Panc1 (cell line): ENCODE results near the gene NOTO. TPM values are rescaled to one million over a fixed set of nuclear protein-coding genes. Genes with fewer than 3 reads are reported as not detected.
"Not testable (repeated sequence)": the region's sequence is repeated elsewhere in the genome, so short reads cannot be mapped to it uniquely, and the experiment has no call there.

Experiments used
- ATAC-seq: fragments of 200-7000 bp; cut with Tn5 transposase; 2 replicates; pipeline ENCODE4 v1.9.1; 2020; ENCODE audit warnings: mild to moderate bottlenecking, moderate library complexity
- BruUV-seq: library from RNA; stranded (reverse); fragments of 400-500 nt; replicated peaks from 2 replicates; lab custom pipeline; 2021; lab: Mats Ljungman, UMichigan
- CTCF ChIA-PET: fragments of 300-600 bp; sonication (Branson Sonifier 250); formaldehyde crosslinking; loops from one replicate; lab custom pipeline; 2022; ENCODE audit warnings: antibody characterized with exemption; lab: Charles Lee
- POLR2A ChIA-PET: fragments of 300-600 bp; sonication (Branson Sonifier 250); formaldehyde crosslinking; loops from one replicate; lab custom pipeline; 2022; ENCODE audit warnings: antibody characterized with exemption; lab: Charles Lee
- DNase-seq: peaks from one replicate; pipeline ENCODE4 v3.0.0-alpha.2; 2010; ENCODE audit warnings: low read depth, low spot score
- H3K27ac ChIP-seq: 2 replicates; pipeline ENCODE4 v1.5.1; 2011; ENCODE audit warnings: mild to moderate bottlenecking, low read length, inconsistent platforms
- H3K27me3 ChIP-seq: fragments of 200-500 bp; sonication (Bioruptor generic); 2 replicates; pipeline ENCODE4 v1.6.0; 2014; ENCODE audit warnings: low read length, inconsistent platforms; ENCODE audit not compliant: control insufficient read depth, insufficient read depth
- H3K36me3 ChIP-seq: fragments of 200-500 bp; sonication (Bioruptor generic); 2 replicates; pipeline ENCODE4 v1.5.1; 2014; ENCODE audit warnings: inconsistent platforms, mild to moderate bottlenecking, low read length, moderate library complexity; ENCODE audit not compliant: control insufficient read depth, insufficient read depth
- H3K4me1 ChIP-seq: 2 replicates; pipeline ENCODE4 v1.5.1; 2011; ENCODE audit warnings: inconsistent platforms, mild to moderate bottlenecking, low read length, moderate library complexity; ENCODE audit not compliant: control insufficient read depth, insufficient read depth
- H3K4me3 ChIP-seq, 2 experiments: 2 replicates each; pipeline ENCODE4 v1.5.1; 2011 to 2012; ENCODE audit warnings: low read depth in 2 of 2, low read length in 2 of 2, mild to moderate bottlenecking in 2 of 2, inconsistent platforms in 1 of 2, moderate library complexity in 1 of 2
- H3K9me3 ChIP-seq: fragments of 200-500 bp; sonication (Bioruptor generic); 2 replicates; pipeline ENCODE4 v1.5.1; 2014; ENCODE audit warnings: low read depth, mild to moderate bottlenecking, inconsistent platforms, low read length, moderate library complexity; ENCODE audit not compliant: control insufficient read depth, insufficient read depth
- POLR2AphosphoS5 ChIP-seq: IDR thresholded peaks from 2 replicates; pipeline ENCODE4 v1.6.1; 2012; ENCODE audit warnings: mild to moderate bottlenecking, low read depth, low read length, moderate library complexity
- SIN3A ChIP-seq: IDR thresholded peaks from 2 replicates; pipeline ENCODE4 v1.6.1; 2012; ENCODE audit warnings: low read depth, mild to moderate bottlenecking, low read length, moderate library complexity, borderline replicate concordance; ENCODE audit not compliant: insufficient read depth
- TCF7L2 ChIP-seq: IDR thresholded peaks from 2 replicates; pipeline ENCODE4 v1.6.1; 2011; ENCODE audit warnings: mild to moderate bottlenecking, low read depth, low read length, inconsistent platforms
- in situ Hi-C: cut with HindIII; loops from 2 replicates; pipeline ENCODE4 v1.10.0; 2016; ENCODE audit warnings: low sequenced_read_pairs, low pct_unique_long_range_greater_than_20kb
- intact Hi-C: fragments of 100-400 bp; cut with micrococcal nuclease; formaldehyde crosslinking; loops from one replicate; pipeline ENCODE4 v1.10.0; 2022; ENCODE audit not compliant: unreplicated experiment
- total RNA-seq: library from RNA; stranded (reverse); gene quantifications from one replicate; pipeline ENCODE4 v1.2.1, GENCODE V29; 2021; ENCODE audit not compliant: unreplicated experiment
- TF ChIP-seq, protein P1 (sequence below): fragments of 450-650 bp; IDR thresholded peaks from 2 replicates; pipeline ENCODE4 v1.5.1; 2017; ENCODE audit warnings: mild to moderate bottlenecking
- TF ChIP-seq, protein P2 (sequence below), 2 experiments: IDR thresholded peaks; 2 replicates each; pipeline ENCODE4 v1.6.1; 2011 to 2012; ENCODE audit warnings: low read depth in 2 of 2, control low read depth in 1 of 2, low read length in 1 of 2, mild to moderate bottlenecking in 1 of 2, moderate library complexity in 1 of 2; ENCODE audit not compliant: insufficient read depth in 1 of 2

The NOTO gene
- total RNA-seq, 1 experiment from 2014 or later = 0.08 TPM

DNA sequence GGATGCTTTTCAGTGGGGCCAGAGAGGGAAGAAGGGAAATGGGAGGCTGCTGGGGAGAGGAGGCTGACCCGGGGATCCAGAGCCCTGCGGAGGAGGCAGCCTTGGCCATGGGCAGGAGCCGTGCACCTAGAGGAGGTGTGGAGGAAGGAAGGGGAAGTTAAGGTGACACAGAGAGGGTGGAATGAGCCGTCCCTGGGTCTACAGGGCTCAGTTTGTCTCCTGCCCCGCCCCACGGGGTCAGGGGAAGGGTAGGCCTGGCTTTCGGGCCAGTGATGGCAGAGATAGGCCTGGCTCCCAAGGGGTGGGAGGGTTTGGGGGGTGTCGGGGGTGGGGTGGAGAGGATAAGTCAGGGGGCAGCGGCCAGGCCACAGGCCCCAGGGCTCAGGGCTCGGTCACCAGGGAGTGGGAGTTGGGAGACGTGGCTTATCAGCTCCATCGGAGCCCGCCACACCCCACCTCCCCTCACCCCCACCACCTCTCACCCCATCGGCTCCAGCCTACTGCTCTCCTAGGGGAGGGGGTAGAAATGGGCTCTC is 39.5 kb upstream of the NOTO start:
- CTCF ChIA-PET = interaction anchor here (0.5 to 1.9 kb wide), 10 partner anchors 14 to 266 kb away, joined by 3 to 30 read pairs (median 9); partner anchors contain the start of genes EMX1 and PRADC1
- in situ Hi-C loops (no loop called here), intact Hi-C loops (loop anchor here (5.0 kb wide), 2 partner anchors 171 to 271 kb away; no protein-coding TSS in a partner anchor)
- no peaks in the 10 kb centered on the region for H3K4me1 ChIP-seq
- H3K36me3 ChIP-seq = no peaks in the 10 kb centered on the region
- TF ChIP-seq, protein P1, sequence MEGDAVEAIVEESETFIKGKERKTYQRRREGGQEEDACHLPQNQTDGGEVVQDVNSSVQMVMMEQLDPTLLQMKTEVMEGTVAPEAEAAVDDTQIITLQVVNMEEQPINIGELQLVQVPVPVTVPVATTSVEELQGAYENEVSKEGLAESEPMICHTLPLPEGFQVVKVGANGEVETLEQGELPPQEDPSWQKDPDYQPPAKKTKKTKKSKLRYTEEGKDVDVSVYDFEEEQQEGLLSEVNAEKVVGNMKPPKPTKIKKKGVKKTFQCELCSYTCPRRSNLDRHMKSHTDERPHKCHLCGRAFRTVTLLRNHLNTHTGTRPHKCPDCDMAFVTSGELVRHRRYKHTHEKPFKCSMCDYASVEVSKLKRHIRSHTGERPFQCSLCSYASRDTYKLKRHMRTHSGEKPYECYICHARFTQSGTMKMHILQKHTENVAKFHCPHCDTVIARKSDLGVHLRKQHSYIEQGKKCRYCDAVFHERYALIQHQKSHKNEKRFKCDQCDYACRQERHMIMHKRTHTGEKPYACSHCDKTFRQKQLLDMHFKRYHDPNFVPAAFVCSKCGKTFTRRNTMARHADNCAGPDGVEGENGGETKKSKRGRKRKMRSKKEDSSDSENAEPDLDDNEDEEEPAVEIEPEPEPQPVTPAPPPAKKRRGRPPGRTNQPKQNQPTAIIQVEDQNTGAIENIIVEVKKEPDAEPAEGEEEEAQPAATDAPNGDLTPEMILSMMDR = no peak
- TF ChIP-seq SIN3A = no peak
- TF ChIP-seq TCF7L2 = no peak
- TF ChIP-seq POLR2AphosphoS5 = no peak
- TF ChIP-seq, protein P2, sequence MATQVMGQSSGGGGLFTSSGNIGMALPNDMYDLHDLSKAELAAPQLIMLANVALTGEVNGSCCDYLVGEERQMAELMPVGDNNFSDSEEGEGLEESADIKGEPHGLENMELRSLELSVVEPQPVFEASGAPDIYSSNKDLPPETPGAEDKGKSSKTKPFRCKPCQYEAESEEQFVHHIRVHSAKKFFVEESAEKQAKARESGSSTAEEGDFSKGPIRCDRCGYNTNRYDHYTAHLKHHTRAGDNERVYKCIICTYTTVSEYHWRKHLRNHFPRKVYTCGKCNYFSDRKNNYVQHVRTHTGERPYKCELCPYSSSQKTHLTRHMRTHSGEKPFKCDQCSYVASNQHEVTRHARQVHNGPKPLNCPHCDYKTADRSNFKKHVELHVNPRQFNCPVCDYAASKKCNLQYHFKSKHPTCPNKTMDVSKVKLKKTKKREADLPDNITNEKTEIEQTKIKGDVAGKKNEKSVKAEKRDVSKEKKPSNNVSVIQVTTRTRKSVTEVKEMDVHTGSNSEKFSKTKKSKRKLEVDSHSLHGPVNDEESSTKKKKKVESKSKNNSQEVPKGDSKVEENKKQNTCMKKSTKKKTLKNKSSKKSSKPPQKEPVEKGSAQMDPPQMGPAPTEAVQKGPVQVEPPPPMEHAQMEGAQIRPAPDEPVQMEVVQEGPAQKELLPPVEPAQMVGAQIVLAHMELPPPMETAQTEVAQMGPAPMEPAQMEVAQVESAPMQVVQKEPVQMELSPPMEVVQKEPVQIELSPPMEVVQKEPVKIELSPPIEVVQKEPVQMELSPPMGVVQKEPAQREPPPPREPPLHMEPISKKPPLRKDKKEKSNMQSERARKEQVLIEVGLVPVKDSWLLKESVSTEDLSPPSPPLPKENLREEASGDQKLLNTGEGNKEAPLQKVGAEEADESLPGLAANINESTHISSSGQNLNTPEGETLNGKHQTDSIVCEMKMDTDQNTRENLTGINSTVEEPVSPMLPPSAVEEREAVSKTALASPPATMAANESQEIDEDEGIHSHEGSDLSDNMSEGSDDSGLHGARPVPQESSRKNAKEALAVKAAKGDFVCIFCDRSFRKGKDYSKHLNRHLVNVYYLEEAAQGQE (IDR thresholded peaks at IDR 0.05; ENCODE audit: insufficient read depth in 1 of 2, low read depth in 2 of 2, low read length in 1 of 2) = no peak
- no peaks in the 10 kb centered on the region; the same call in 1 of the 2 replicates for H3K27me3 ChIP-seq
- BruUV-seq = no TSS peak
- POLR2A ChIA-PET = no interaction called here
- ATAC-seq (0 out of 2 replicates have a peak, but pooled peaks have one; percentile 20), DNase-seq (no peak)
- H3K27ac ChIP-seq = no peak overlapping the region
- no peak overlapping the region for H3K4me3 ChIP-seq
- no peaks in the 10 kb centered on the region for H3K9me3 ChIP-seq

DNA sequence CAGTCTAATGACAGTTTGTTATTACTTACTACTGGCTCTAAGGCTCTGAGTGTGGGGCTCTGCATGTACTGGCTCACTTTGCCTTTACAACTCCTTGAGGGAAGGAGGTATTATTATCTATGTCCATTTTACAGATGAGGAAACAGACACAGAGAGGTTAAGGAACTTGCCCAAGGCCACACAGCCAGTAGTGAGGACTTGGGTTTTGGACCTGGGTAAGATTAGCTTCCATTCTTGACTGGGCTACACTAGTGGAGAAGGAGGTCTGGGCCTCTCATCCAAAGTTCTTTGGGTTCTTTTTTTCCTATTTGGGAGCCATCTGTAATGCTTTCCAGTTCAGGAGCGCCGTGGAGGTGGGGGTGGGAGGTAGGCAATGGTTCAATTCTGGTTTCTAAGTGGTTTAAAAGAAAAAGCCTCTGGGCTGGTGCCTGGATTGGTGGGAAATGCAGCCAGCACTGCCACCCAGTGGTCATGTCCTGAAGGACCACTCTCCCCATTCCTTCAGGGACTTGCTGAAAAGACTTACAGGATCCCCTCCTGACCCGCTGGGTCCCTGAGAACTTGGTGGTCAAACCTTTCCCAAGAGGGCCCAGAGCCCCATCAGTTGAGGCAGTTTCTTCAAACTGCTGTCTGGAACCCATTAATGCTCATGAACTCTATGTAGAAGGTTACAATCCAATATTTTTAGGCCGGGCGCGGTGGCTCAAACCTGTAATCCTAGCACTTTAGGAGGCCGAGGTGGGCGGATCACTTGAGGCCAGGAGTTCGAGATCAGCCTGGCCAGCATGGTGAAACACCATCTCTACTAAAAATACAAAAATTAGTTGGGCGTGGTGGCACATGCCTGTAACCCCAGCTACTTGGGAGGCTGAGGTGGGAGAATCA is 38.6 kb upstream of the NOTO start:
- peak; percentile 96 for ATAC-seq
- H3K27me3 ChIP-seq = no peaks in the 10 kb centered on the region
- H3K4me1 ChIP-seq = no peaks in the 10 kb centered on the region
- POLR2A ChIA-PET = no interaction called here
- H3K36me3 ChIP-seq = no peaks in the 10 kb centered on the region
- DNase-seq = peak; percentile 61
- no TSS peak for BruUV-seq
- in situ Hi-C loops (no loop called here), intact Hi-C loops (loop anchor here (5.0 kb wide), 2 partner anchors 171 to 271 kb away; no protein-coding TSS in a partner anchor)
- CTCF ChIA-PET = interaction anchor here (0.5 to 1.9 kb wide), 10 partner anchors 14 to 267 kb away, joined by 3 to 30 read pairs (median 9); partner anchors contain the start of genes EMX1 and PRADC1
- TF ChIP-seq POLR2AphosphoS5 = no peak
- TF ChIP-seq, protein P1 = peak; percentile 95
- H3K9me3 ChIP-seq = no peaks in the 10 kb centered on the region
- no peak overlapping the region for H3K27ac ChIP-seq
- H3K4me3 ChIP-seq = no peak overlapping the region

DNA sequence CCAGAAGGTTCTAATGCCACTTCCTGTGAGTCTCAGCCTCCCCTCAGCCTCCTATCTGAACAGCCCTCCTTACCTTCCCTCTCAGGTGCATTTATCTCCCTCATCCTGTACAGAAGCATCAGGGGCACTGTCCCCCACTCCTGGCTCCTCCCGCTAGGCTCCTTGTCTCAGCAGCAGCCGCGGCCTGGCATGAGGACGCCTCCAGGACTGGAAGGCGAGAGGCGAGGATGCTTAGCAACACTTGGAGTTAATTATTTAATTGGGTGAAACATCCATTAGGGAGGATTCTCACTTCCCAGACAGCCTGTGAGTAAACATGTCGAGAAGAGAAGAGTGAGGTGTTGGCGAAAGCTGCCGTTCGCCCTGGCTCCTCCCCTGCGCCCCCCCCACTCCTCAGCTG is 36.4 kb upstream of the NOTO start:
- BruUV-seq, in situ Hi-C loops, intact Hi-C loops: not testable (repeated sequence)

DNA sequence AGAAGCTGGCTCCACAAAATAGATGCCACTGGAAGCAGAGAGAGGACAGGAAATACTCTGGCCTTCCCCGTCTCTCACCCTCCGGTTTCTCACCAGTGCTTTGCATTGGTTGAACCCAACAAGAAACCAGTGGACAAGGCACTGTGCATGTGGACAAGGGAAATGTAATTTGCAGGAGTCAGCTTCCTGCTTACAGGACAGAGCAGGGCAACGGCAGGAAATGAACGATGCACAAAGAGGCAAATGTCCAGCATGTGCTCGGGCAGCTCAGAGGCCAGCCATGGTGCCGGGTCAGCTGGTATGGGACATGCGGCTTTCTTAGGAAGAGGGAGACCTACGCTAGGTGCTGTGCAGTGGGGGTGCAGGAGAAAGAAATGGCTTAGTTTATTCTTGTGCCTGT is 35.6 kb upstream of the NOTO start:
- CTCF ChIA-PET, POLR2A ChIA-PET, H3K9me3 ChIP-seq, H3K4me1 ChIP-seq, intact Hi-C loops, in situ Hi-C loops, H3K4me3 ChIP-seq, H3K27ac ChIP-seq, BruUV-seq, ATAC-seq, H3K27me3 ChIP-seq, H3K36me3 ChIP-seq, DNase-seq: not testable (repeated sequence)

More for the DNA sequence above, 36.4 kb upstream of the NOTO start:
- H3K36me3 ChIP-seq, H3K27me3 ChIP-seq, POLR2A ChIA-PET, ATAC-seq, H3K9me3 ChIP-seq, CTCF ChIA-PET, H3K4me1 ChIP-seq, DNase-seq, H3K4me3 ChIP-seq, H3K27ac ChIP-seq: not testable (repeated sequence)
